CD4-positive, alpha-beta T cell (primary cell): Measurements from ENCODE around the gene FBLN5. TPM values are rescaled to one million over a fixed set of nuclear protein-coding genes. Genes with fewer than 3 reads are reported as not detected.
A peak's percentile ranks its signal among the peaks of the same experiment; 100 is the strongest.

Experiments used
- ATAC-seq: fragments of 200-7000 bp; cut with Tn5 transposase; one replicate; pipeline ENCODE4 v1.10.0; 2022; ENCODE audit warnings: mild to moderate bottlenecking; ENCODE audit not compliant: poor library complexity
- CTCF ChIA-PET: fragments of 350-600 bp; sonication (Branson Sonifier 250); formaldehyde crosslinking; loops from one replicate; lab custom pipeline; 2021; ENCODE audit warnings: antibody characterized with exemption, inconsistent platforms; lab: Charles Lee
- POLR2A ChIA-PET: fragments of 350-600 bp; sonication (Branson Sonifier 250); formaldehyde crosslinking; loops from one replicate; lab custom pipeline; 2021; ENCODE audit warnings: antibody characterized with exemption, inconsistent platforms; lab: Charles Lee
- DNase-seq, 14 experiments: peaks; one replicate each; pipeline ENCODE4 v3.0.0-alpha.2; 2013 to 2020; ENCODE audit warnings: mixed read lengths in 2 of 14
- H3K27ac ChIP-seq, 2 donors: one replicate each; pipeline versions ENCODE4 v1.5.1 to v1.7.0; 2013; ENCODE audit warnings: low read length in 2 of 2, low read depth in 1 of 2, mild to moderate bottlenecking in 1 of 2
- H3K27me3 ChIP-seq, 2 experiments: 1 replicate in 1 of 2; 2 replicates in 1 of 2; pipeline versions ENCODE4 v1.6.1 to v1.7.0; 2013; ENCODE audit warnings: low read length in 2 of 2, control low read depth in 1 of 2, mild to moderate bottlenecking in 1 of 2, moderate library complexity in 1 of 2; ENCODE audit not compliant: insufficient read depth in 2 of 2, control insufficient read depth in 1 of 2
- H3K36me3 ChIP-seq: one replicate; pipeline ENCODE4 v1.6.1; 2013; ENCODE audit warnings: low read length, control low read depth; ENCODE audit not compliant: insufficient read depth
- H3K4me1 ChIP-seq: one replicate; pipeline ENCODE4 v1.6.1; 2013; ENCODE audit warnings: low read length, control low read depth; ENCODE audit not compliant: insufficient read depth
- H3K4me3 ChIP-seq: one replicate; pipeline ENCODE4 v1.5.1; 2013; ENCODE audit warnings: mild to moderate bottlenecking, low read length, moderate library complexity
- H3K9me3 ChIP-seq, 2 experiments: 1 replicate in 1 of 2; 2 replicates in 1 of 2; pipeline versions ENCODE4 v1.6.1 to v1.7.0; 2013; ENCODE audit warnings: low read length in 2 of 2, mild to moderate bottlenecking in 2 of 2, control low read depth in 1 of 2, moderate library complexity in 1 of 2; ENCODE audit not compliant: control insufficient read depth in 1 of 2, insufficient read depth in 1 of 2
- H3K27ac Mint-ChIP-seq: one replicate; pipeline ENCODE4 v1.8.0; 2020; ENCODE audit warnings: mixed read lengths
- H3K27me3 Mint-ChIP-seq: one replicate; pipeline ENCODE4 v1.8.0; 2021; ENCODE audit warnings: mixed read lengths
- H3K36me3 Mint-ChIP-seq: one replicate; pipeline ENCODE4 v1.8.0; 2021; ENCODE audit warnings: low read depth, mixed read lengths
- H3K4me1 Mint-ChIP-seq: one replicate; pipeline ENCODE4 v1.8.0; 2021; ENCODE audit warnings: low read depth, mixed read lengths
- H3K4me3 Mint-ChIP-seq: one replicate; pipeline ENCODE4 v1.8.0; 2020; ENCODE audit warnings: mild to moderate bottlenecking, mixed read lengths
- H3K9me3 Mint-ChIP-seq: one replicate; pipeline ENCODE4 v1.8.0; 2020; ENCODE audit warnings: mixed read lengths
- CTCF ChIP-seq: fragments of 200-600 bp; IDR thresholded peaks from one replicate; pipeline ENCODE4 v1.8.0; 2022; ENCODE audit warnings: antibody characterized with exemption, mild to moderate bottlenecking
- intact Hi-C, 2 experiments: fragments of 100-400 bp; cut with DNase I in 1 of 2; cut with micrococcal nuclease in 1 of 2; formaldehyde crosslinking; loops; one replicate each; pipeline versions ENCODE4 v1.15.1 to v1.9.0; 2023 to 2025; cut with DNase I, micrococcal nuclease
- total RNA-seq, 174 experiments: library from RNA in 2 of 174; stranded (reverse) in 2 of 174; gene quantifications; one replicate each; pipeline ENCODE4 v1.2.3 and lab custom pipeline; 2021 to 2026

FBLN5 gene
- total RNA-seq, 2 experiments from 2014 or later = 1.2 to 1.5 TPM

DNA sequence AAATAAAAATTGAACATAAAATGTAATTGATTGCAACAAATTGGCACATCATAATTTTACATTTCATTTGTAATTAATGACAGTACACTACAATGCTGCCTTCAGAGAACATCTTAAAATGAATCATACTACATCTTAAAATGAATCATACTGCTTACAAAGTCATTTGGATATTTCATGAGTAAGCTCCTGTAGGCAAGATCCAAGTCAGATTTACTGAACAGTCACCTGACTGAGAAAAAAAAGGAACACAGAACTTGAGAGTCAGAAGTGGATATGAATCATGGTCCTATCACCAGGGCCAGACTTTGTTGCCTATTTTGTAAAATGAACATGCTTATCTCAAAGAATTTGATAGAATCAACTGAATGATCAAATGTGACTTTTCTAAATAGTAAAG lies 32.7 kb upstream of the FBLN5 start:
- H3K9me3 ChIP-seq = no peaks in the 10 kb centered on the region
- H3K4me3 Mint-ChIP-seq = no peak overlapping the region
- H3K4me1 Mint-ChIP-seq = peaks cover 13% of the 10 kb centered on the region
- ATAC-seq (no peak), DNase-seq (peak in 2 of 14 experiments; percentile 25 to 43)
- TF ChIP-seq CTCF = no peak
- no peaks in the 10 kb centered on the region for H3K27me3 Mint-ChIP-seq
- no peaks in the 10 kb centered on the region for H3K9me3 Mint-ChIP-seq
- no peak overlapping the region for H3K27ac ChIP-seq
- POLR2A ChIA-PET = no interaction called here
- intact Hi-C loops = no loop called here
- H3K27ac Mint-ChIP-seq = peak overlapping the region; percentile 43
- no peaks in the 10 kb centered on the region for H3K27me3 ChIP-seq
- no peak overlapping the region for H3K4me3 ChIP-seq
- peaks cover 46% of the 10 kb centered on the region for H3K36me3 ChIP-seq
- CTCF ChIA-PET = no interaction called here
- H3K4me1 ChIP-seq = no peaks in the 10 kb centered on the region
- H3K36me3 Mint-ChIP-seq = peaks cover 75% of the 10 kb centered on the region

- intact Hi-C loops = no loop called here
- H3K36me3 ChIP-seq = peaks cover 43% of the 10 kb centered on the region
Observed at GRCh38 chr14:91977884-91978283, 30.4 kb upstream of the FBLN5 start.

DNA sequence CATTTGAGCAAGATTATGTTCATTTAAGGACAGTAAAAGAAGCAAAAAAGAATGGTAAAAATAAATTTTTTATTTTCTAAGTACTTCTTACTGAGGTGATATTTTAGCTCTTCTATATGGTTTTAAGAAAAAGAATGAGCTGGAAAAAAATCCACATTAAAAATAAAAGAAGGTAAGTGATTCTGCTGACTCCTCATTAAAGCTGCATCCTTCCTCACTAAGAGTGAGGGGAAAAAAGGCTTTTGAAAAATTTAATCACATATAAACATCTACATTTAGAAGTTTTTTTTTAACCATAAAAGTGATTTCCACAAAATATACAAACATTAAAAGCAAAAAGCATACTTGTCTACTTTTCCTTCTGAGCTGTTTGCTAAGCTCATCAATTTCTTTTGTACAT lies 28.3 kb upstream of the FBLN5 start:
- Mint-ChIP-seq H3K9me3 (no peaks in the 10 kb centered on the region), H3K27me3 (no peaks in the 10 kb centered on the region), H3K4me1 (peaks cover 6% of the 10 kb centered on the region), H3K27ac (no peak overlapping the region), H3K4me3 (no peak overlapping the region), H3K36me3 (peaks cover 78% of the 10 kb centered on the region)
- no peak overlapping the region for H3K27ac ChIP-seq
- H3K27me3 ChIP-seq = no peaks in the 10 kb centered on the region
- H3K36me3 ChIP-seq = peaks cover 54% of the 10 kb centered on the region
- ChIA-PET POLR2A (interaction anchor here (0.6 kb wide), 1 partner anchor 63 kb away, joined by 3 read pairs; no protein-coding TSS in a partner anchor), CTCF (interaction anchor here (0.6 to 0.9 kb wide), 2 partner anchors 42 to 60 kb away, joined by 3 read pairs; no protein-coding TSS in a partner anchor)
- H3K4me1 ChIP-seq = no peaks in the 10 kb centered on the region
- no peak for ATAC-seq
- no peak for TF ChIP-seq CTCF
- intact Hi-C loops = no loop called here
- H3K4me3 ChIP-seq = no peak overlapping the region
- no peaks in the 10 kb centered on the region for H3K9me3 ChIP-seq
- DNase-seq = no peak

More at GRCh38 chr14:91977884-91978283, 30.4 kb upstream of the FBLN5 start:
- no peaks in the 10 kb centered on the region for H3K27me3 Mint-ChIP-seq
- no peak overlapping the region for H3K27ac ChIP-seq
- H3K27me3 ChIP-seq = no peaks in the 10 kb centered on the region
- no peaks in the 10 kb centered on the region for H3K9me3 ChIP-seq
- H3K4me1 ChIP-seq = no peaks in the 10 kb centered on the region
- peaks cover 74% of the 10 kb centered on the region for H3K36me3 Mint-ChIP-seq
- ChIA-PET POLR2A (no interaction called here), CTCF (no interaction called here)
- TF ChIP-seq CTCF = no peak
- ATAC-seq (no peak), DNase-seq (no peak)
- H3K9me3 Mint-ChIP-seq = no peaks in the 10 kb centered on the region
- H3K4me3 ChIP-seq = no peak overlapping the region
- H3K27ac Mint-ChIP-seq = no peak overlapping the region
- H3K4me1 Mint-ChIP-seq = peaks cover 9% of the 10 kb centered on the region
- no peak overlapping the region for H3K4me3 Mint-ChIP-seq
